ENCODE data around the gene HPS4.
"Not testable (repeated sequence)": the region's sequence is repeated elsewhere in the genome, so short reads cannot be mapped to it uniquely, and the experiment has no call there.

The HPS4 gene

GRCh38 chr22:26410386-26410785 lies 73.2 kb downstream of the HPS4 start:
- no peak for DNase-seq (ENCODE audit: low read depth in 2 of 2)

GRCh38 chr22:26409719-26410335 lies 73.8 kb downstream of the HPS4 start:
- DNase-seq (ENCODE audit: low read depth in 2 of 2): no peak

GRCh38 chr22:26408562-26409220 lies 74.9 kb downstream of the HPS4 start:
- DNase-seq (ENCODE audit: low read depth in 2 of 2): not testable (repeated sequence)

- no peak for DNase-seq (ENCODE audit: low read depth in 2 of 2)
Observed at GRCh38 chr22:26406118-26406517, 77.5 kb downstream of the HPS4 start.

GRCh38 chr22:26404851-26405421 lies 78.6 kb downstream of the HPS4 start:
- DNase-seq (ENCODE audit: low read depth in 2 of 2): no peak

- no peak for DNase-seq (ENCODE audit: low read depth in 2 of 2)
Observed at GRCh38 chr22:26401726-26402125, 81.9 kb downstream of the HPS4 start.

Data from fibroblast of skin of left quadriceps (primary cell).